GM20431 (cell line): ENCODE measurements around the gene YARS2.
"Not testable (repeated sequence)": the region's sequence is repeated elsewhere in the genome, so short reads cannot be mapped to it uniquely, and the experiment has no call there.

Experiments used
- in situ Hi-C: fragments of 300-500 bp; cut with MseI, MboI; formaldehyde crosslinking; loops from one replicate; pipeline ENCODE4 v1.15.0; 2020; ENCODE audit warnings: low sequenced_read_pairs; ENCODE audit not compliant: unreplicated experiment

Gene YARS2

GRCh38 chr12:32755051-32755653 lies 545 bp downstream of the YARS2 start:
- in situ Hi-C loops = loop anchor here (25.0 kb wide), 1 partner anchor 1257 kb away; the partner anchor contains the start of gene ALG10

GRCh38 chr12:32754111-32754510 lies 1.6 kb downstream of the YARS2 start:
- in situ Hi-C loops = loop anchor here (25.0 kb wide), 1 partner anchor 1258 kb away; the partner anchor contains the start of gene ALG10

- in situ Hi-C loops = loop anchor here (25.0 kb wide), 1 partner anchor 1259 kb away; the partner anchor contains the start of gene ALG10
Measured at GRCh38 chr12:32753605-32754004, 2.1 kb downstream of the YARS2 start.

DNA sequence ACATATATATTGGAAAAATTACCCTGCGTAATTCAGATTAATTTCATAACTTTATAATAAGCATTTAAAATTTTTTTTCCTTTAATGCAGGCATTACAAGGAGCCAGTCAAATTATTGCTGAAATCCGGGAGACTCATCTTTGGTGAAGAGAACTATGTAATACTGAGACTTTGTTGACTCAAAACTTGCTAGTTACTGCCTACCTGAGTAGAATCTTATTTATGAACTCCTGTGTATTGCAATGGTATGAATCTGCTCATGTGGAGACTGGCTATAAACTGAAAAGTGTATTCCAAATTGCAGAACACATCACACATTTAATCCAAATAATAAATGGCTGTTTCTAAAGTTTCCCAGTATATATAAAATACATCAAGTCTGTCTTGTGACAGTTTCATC lies 12.4 kb downstream of the YARS2 start:
- in situ Hi-C loops = no loop called here

DNA sequence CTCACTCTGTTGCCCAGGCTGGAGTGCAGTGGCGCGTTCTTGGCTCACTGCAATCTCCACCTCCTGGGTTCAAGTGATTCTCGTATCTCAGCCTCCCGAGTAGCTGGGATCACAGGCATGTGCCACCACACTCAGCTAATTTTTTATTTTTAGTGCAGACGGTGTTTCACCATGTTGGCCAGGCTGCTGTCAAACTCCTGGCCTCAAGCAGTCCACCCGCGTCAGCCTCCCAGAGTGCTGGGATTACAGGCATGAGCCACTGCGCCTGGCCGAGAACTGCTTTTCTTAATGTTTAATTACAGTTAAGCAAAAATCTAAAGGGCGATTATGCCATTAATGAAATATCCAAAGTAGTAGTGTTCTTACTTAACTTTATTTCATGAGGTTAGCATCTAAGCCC lies 13.6 kb downstream of the YARS2 start:
- in situ Hi-C loops = no loop called here

DNA sequence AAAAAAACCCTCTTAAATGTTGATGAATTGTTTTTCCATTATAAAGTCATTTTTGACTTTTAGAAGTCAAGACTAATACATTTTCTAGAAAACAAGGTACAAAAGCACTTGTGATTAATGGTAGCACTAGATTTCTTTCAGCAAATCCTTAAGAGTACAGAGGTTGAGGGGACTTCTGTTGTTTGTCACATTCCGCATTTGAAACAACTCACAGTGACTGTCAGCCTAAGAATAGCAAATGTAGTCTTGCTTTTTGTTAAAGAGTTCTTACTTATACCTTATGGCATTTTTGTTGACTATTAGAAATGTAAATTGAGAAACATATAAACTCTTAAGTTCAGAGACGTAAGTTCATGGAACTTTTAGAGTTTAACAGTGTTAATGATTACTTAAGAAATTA lies 16.4 kb downstream of the YARS2 start:
- in situ Hi-C loops = no loop called here

GRCh38 chr12:32737715-32738114 lies 18.0 kb downstream of the YARS2 start:
- in situ Hi-C loops = no loop called here

DNA sequence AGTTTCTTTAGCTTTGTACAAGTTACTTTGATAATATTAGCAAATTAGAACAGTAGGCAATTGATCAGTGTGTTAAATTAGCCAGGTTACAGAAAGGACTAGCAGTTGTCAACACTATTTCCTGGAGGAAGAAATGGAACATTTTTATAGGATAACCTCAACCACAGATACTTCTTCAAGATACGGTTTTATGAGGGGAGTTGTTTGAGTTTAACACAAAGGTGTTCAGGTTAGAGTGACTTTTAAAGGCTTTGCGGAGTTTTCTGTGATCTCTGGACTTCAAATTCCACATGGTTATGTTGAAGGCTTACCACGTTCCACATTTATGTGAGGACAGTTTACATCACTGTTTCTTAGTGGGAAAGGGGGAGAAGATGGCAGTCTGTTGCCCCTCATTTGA lies 19.3 kb downstream of the YARS2 start:
- in situ Hi-C loops = no loop called here

GRCh38 chr12:32734952-32735351 lies 20.7 kb downstream of the YARS2 start:
- in situ Hi-C loops = no loop called here

DNA sequence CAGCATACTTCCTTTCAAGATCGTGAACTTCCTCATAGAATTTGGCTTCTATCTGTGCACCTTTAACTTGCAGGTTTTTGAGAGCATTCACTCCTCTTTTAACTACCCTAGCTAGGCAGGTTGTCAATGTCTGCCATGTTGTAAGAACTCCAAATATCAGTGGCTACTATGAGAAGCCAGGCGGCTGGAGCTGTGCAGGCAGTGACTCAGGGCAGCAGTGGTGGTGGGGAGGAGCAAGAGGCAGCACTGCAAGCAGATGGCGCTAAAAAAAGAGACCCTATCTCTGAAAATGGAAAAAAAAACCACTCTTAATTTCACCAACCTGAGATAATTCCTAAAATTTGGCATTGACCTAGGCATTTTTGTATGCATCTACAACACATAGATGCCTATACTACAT lies 28.5 kb downstream of the YARS2 start:
- in situ Hi-C loops = no loop called here

GRCh38 chr12:32726286-32726685 lies 29.4 kb downstream of the YARS2 start:
- in situ Hi-C loops = no loop called here

GRCh38 chr12:32725308-32725707 lies 30.4 kb downstream of the YARS2 start:
- in situ Hi-C loops = not testable (repeated sequence)

GRCh38 chr12:32718926-32719325 lies 36.8 kb downstream of the YARS2 start:
- in situ Hi-C loops = no loop called here

DNA sequence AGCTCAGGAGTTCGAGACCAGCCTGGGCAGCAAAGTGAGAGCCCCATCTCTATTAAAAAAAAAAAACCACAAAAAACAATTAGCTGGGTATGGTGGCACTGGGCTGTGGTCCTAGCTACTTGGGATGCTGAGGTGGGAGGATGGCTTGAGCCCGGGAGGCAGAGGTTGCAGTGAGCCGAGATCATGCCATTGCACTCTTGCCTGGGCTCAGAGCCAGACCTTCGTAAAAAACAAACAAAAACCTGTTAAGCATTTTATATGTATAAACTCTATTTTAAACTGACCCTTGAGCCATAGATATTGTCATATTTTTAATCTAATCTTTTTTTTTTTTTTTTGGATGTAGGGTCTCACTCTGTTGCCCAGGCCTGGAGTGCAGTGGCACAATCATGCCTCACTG lies 40.9 kb downstream of the YARS2 start:
- in situ Hi-C loops = no loop called here

- in situ Hi-C loops = no loop called here
Measured at GRCh38 chr12:32708926-32709325, 46.8 kb downstream of the YARS2 start.

- in situ Hi-C loops = no loop called here
Measured at GRCh38 chr12:32706335-32707024, 49.2 kb downstream of the YARS2 start.

DNA sequence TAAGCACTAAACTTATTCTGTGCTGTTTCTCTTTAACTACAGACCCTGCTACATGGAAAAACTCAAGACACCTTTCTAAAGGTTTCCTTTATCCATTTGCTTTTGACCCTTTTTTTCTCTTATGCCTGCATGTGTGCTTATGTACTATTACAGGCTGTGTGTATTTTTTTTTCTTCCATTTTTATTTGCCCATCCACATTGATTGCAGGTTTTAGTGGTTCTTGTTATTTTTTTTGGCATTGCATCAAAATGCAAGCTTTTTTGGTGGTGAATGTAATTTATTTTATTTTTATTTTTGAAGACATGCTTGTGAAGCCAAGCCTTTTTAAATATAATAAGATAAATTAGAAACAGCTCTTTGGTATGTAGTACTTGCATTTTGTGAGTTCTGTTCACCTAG lies 49.9 kb downstream of the YARS2 start:
- in situ Hi-C loops = no loop called here

GRCh38 chr12:32702946-32703345 lies 52.8 kb downstream of the YARS2 start:
- in situ Hi-C loops = no loop called here

DNA sequence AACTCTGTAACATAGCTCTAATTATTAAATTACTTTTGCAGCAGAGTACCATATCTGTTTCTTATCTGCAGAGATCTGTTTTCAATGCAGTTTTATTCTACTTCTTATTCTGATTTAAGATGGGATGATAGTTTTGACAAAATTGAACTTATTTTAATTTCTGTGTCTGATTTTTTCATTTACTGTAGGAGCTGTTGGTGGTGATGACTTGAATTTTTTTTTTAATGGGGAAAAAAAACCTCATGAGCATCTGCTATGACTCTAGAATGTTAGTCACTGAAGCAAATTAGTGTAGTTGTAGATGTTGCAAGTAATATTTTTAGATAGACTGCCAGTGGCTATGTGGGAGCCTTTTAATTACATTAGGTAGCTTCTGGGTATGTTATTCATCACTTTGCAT lies 53.2 kb downstream of the YARS2 start:
- in situ Hi-C loops = no loop called here

GRCh38 chr12:32699437-32699836 lies 56.3 kb downstream of the YARS2 start:
- in situ Hi-C loops = not testable (repeated sequence)

DNA sequence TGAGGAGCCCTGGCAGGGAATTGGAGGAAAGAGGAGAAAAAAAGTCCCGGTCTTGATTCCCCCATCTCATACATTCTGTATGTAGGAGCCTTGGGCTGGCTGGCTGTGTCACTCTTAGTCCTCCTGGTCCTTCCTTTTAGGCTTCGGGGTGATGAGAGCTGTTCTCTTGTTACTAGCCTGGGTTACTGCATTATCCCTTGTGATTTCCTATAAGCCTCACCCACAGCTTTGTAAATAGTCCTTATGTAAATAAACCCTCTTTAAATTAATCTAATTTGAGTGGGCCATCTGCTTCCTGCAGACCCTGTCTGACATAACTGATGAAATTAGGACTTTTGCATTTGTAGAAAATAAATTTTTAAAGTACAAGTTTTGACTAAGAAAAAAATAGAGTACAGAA lies 57.4 kb downstream of the YARS2 start:
- in situ Hi-C loops = no loop called here

GRCh38 chr12:32697445-32697844 lies 58.3 kb downstream of the YARS2 start:
- in situ Hi-C loops = no loop called here
